Fibroblast of mammary gland (primary cell): ENCODE data around the gene FBXO48.

Experiments used
- DNase-seq: peaks from one replicate; pipeline ENCODE4 v3.0.0-alpha.2; 2010; ENCODE audit warnings: low read depth
- H3K4me3 ChIP-seq: 2 replicates; pipeline ENCODE4 v1.5.1; 2011; ENCODE audit warnings: low read depth, mild to moderate bottlenecking, low read length, moderate library complexity; ENCODE audit not compliant: control insufficient read depth
- CTCF ChIP-seq: conservative IDR thresholded peaks from 2 replicates; pipeline ENCODE4 v1.5.1; 2011; ENCODE audit warnings: low read depth, low read length, inconsistent platforms; ENCODE audit not compliant: control insufficient read depth, insufficient read depth

Gene FBXO48

DNA sequence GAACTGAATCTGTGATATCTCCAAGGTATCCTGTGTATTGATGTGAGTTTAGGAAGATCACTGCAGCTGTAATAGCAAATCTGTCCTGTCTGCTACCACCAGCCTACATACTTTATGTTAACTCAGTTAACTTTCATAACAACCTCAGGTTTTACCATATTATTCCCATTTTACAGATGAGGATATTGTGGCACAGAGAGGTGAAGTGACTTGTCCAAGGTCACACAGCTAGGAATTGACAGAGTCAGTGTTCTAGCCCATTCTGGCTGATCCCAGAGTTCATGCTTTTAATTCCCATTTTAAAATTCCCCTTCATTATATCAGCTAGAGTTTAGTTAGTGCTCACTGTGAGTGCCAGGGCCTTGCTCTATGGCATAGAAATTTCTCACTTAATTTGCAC lies 52.6 kb downstream of the FBXO48 start:
- DNase-seq, result no peak
- TF ChIP-seq CTCF, result no peak
- H3K4me3 ChIP-seq, result no peak overlapping the region

GRCh38 chr2:68413466-68413865 lies 53.6 kb downstream of the FBXO48 start:
- no peak for TF ChIP-seq CTCF
- DNase-seq, result no peak
- H3K4me3 ChIP-seq, result no peak overlapping the region

DNA sequence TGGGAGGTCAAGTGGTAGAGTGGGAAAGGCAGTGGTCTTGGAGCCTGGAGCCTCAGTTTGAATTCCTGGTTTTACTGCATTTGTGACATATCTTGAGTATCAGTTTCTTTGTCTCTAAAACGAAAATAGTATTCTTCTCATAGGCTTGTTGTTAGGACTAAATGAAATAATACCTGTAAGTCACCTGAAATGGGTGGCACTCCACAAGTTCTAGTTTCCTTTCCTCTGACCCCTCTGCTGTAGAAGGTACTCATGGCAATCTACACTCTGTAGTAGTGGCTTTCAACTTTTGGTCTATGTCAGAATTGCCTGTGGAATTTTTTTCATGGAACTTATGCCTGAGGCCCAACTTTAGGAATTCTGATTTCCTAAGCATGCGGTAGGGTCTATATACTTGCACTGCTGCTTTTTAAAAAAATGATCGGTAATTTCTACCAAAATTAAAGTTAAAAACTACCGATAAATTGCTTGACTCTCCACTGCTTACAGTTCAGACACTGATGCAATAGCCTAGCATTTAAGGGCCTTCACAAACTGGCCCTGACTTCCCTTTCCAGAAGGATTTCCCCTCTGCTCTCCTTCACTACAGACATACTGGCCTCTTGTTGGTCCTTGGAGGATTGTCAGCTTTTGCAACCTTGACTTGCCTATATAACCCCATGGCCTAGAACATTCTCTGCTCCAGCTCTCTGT lies 54.8 kb downstream of the FBXO48 start:
- no peak for TF ChIP-seq CTCF
- no peak overlapping the region for H3K4me3 ChIP-seq
- DNase-seq, result no peak

DNA sequence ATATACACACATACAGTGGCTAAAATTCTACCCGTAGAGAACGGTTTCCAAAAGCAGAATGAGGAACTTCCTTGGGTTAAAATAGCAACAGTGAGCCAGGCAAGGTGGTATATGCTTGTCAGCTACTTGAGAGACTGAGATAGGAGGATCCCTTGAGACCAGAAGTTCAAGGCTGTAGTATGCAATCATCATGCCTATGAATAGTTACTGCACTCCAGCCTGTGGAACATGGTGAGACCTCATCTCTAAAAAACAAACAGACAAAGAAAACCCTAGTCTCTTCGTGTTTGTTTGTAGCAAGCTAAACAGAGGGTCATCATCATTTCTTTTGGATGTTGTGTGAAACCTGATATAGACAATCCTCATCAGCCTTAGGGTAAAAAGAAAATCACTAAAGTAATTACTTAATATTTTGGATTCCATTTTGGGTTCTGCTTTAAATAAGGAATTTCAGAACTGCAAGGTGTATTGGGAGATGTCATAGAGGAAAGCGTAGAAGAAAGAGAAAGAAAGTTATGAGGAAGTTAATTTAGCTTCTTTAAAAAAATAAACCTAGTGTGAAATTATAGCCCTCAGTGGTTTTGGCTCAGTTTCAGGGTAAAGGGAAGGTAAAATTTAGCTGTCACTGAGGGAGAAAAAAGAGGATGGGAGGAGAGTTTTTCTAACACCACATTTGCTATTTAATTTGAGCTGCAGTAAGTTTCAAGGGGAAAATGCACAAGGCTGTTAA lies 55.5 kb downstream of the FBXO48 start:
- H3K4me3 ChIP-seq, result no peak overlapping the region
- DNase-seq, result no peak
- TF ChIP-seq CTCF, result no peak
